HCT116 (cell line): Measurements from ENCODE around the gene MAP1LC3B2.

Experiments
- CTCF ChIP-seq, 3 experiments: fragments of 200-600 bp in 1 of 3; sonication (generic) in 1 of 3; IDR thresholded peaks in 2 of 3; conservative IDR thresholded peaks in 1 of 3; 2 replicates each; pipeline ENCODE4 v1.5.1; 2012 to 2017; ENCODE audit warnings: low read depth in 2 of 3, low read length in 2 of 3, antibody characterized with exemption in 1 of 3, borderline replicate concordance in 1 of 3, control low read depth in 1 of 3, mild to moderate bottlenecking in 1 of 3, mixed read lengths in 1 of 3, mixed run types in 1 of 3, moderate library complexity in 1 of 3; ENCODE audit not compliant: insufficient read depth in 1 of 3
- ELF1 ChIP-seq: IDR thresholded peaks from 2 replicates; pipeline ENCODE4 v1.6.1; 2012; ENCODE audit warnings: low read depth, borderline replicate concordance
- EZH2 ChIP-seq: fragments of 200-600 bp; sonication (generic); IDR thresholded peaks from 2 replicates; pipeline ENCODE4 v1.6.1; 2017; ENCODE audit warnings: antibody characterized with exemption, mixed run types
- EZH2phosphoT487 ChIP-seq: fragments of 200-600 bp; IDR thresholded peaks from 2 replicates; pipeline ENCODE4 v1.6.1; 2018; ENCODE audit warnings: antibody characterized with exemption, borderline replicate concordance
- FOSL1 ChIP-seq: IDR thresholded peaks from 2 replicates; pipeline ENCODE4 v1.6.1; 2012; ENCODE audit warnings: low read depth
- JUND ChIP-seq: IDR thresholded peaks from 2 replicates; pipeline ENCODE4 v1.6.1; 2012
- MAX ChIP-seq: IDR thresholded peaks from 2 replicates; pipeline ENCODE4 v1.6.1; 2012
- POLR2A ChIP-seq: IDR thresholded peaks from 2 replicates; pipeline ENCODE4 v1.7.0; 2011; ENCODE audit warnings: borderline replicate concordance; ENCODE audit not compliant: insufficient read depth, insufficient read length; ENCODE audit errors: extremely low read depth
- POLR2AphosphoS5 ChIP-seq: IDR thresholded peaks from 2 replicates; pipeline ENCODE4 v1.6.1; 2011; ENCODE audit warnings: mild to moderate bottlenecking, low read depth, low read length, moderate library complexity
- RAD21 ChIP-seq: IDR thresholded peaks from 2 replicates; pipeline ENCODE4 v1.6.1; 2012; ENCODE audit warnings: low read depth, mild to moderate bottlenecking
- REST ChIP-seq: IDR thresholded peaks from 2 replicates; pipeline ENCODE4 v1.6.1; 2012; ENCODE audit warnings: low read depth
- SIN3A ChIP-seq: IDR thresholded peaks from 2 replicates; pipeline ENCODE4 v1.6.1; 2012; ENCODE audit warnings: low read depth
- SP1 ChIP-seq: IDR thresholded peaks from 2 replicates; pipeline ENCODE4 v1.6.1; 2012; ENCODE audit warnings: low read depth
- YY1 ChIP-seq: IDR thresholded peaks from 2 replicates; pipeline ENCODE4 v1.6.1; 2011; ENCODE audit warnings: low read length, low read depth, moderate library complexity, mild to moderate bottlenecking; ENCODE audit not compliant: insufficient replicate concordance; ENCODE audit errors: extremely low read depth

- no peak for TF ChIP-seq SP1
- TF ChIP-seq CTCF (IDR thresholded peaks at IDR 0.05 in 2 of 3, conservative IDR thresholded peaks at IDR 0.05 in 1 of 3; ENCODE audit: borderline replicate concordance in 1 of 3, insufficient read depth in 1 of 3, low read depth in 2 of 3, low read length in 2 of 3) = no peak
- TF ChIP-seq JUND = no peak
- no peak for TF ChIP-seq EZH2
- TF ChIP-seq YY1 = no peak
- no peak for TF ChIP-seq SIN3A
- no peak for TF ChIP-seq POLR2AphosphoS5
- no peak for TF ChIP-seq FOSL1
- no peak for TF ChIP-seq POLR2A
- no peak for TF ChIP-seq EZH2phosphoT487
- TF ChIP-seq REST = no peak
- no peak for TF ChIP-seq RAD21
- TF ChIP-seq ELF1 = no peak
- no peak for TF ChIP-seq MAX
Measured at GRCh38 chr12:116561181-116561821, 2.1 kb downstream of the MAP1LC3B2 start.
